Measurements from ENCODE around the gene L2HGDH. TPM values are rescaled to one million over a fixed set of nuclear protein-coding genes. Genes with fewer than 3 reads are reported as not detected.

Gene L2HGDH
- total RNA-seq, 3 donors from 2014 or later, result 3.8 to 6.9 (median 6.3) TPM

DNA sequence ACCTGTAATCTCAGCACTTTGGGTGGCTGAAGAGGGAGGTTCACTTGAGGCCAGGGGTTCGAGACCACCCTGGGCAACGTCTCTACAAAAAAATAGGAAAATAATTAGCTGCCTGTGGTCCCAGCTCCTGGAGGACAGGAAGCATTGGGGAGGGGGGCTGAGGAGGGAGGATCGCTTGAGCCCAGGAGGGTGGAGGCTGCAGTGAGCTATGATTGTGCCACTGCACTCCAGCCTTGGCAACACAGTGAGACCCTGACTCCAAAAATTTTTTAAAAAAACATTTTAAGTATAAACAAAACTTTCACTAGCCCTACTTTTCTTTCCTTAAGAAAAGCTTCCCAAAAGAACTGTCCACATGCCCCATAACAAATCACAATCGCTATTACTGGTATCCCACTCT is 1.6 kb downstream of the L2HGDH start:
- intact Hi-C loops (cut with DNase I; ENCODE audit: low total_unique reads), result no loop called here
- Histone ChIP-seq H3K4me1 (peaks cover 4 to 5% of the 10 kb centered on the region in 2 donors), H3K9me3 (no peaks in the 10 kb centered on the region), H3K4me3 (no peak overlapping the region), H3K36me3 (no peaks in the 10 kb centered on the region), H3K27ac (no peak overlapping the region), H3K27me3 (no peaks in the 10 kb centered on the region)
- no peak for DNase-seq (ENCODE audit: low spot score in 2 of 2)
- no peak for TF ChIP-seq POLR2AphosphoS5 (IDR thresholded peaks at IDR 0.05)
- TF ChIP-seq POLR2A (IDR thresholded peaks at IDR 0.05), result no peak
- TF ChIP-seq, protein P1, sequence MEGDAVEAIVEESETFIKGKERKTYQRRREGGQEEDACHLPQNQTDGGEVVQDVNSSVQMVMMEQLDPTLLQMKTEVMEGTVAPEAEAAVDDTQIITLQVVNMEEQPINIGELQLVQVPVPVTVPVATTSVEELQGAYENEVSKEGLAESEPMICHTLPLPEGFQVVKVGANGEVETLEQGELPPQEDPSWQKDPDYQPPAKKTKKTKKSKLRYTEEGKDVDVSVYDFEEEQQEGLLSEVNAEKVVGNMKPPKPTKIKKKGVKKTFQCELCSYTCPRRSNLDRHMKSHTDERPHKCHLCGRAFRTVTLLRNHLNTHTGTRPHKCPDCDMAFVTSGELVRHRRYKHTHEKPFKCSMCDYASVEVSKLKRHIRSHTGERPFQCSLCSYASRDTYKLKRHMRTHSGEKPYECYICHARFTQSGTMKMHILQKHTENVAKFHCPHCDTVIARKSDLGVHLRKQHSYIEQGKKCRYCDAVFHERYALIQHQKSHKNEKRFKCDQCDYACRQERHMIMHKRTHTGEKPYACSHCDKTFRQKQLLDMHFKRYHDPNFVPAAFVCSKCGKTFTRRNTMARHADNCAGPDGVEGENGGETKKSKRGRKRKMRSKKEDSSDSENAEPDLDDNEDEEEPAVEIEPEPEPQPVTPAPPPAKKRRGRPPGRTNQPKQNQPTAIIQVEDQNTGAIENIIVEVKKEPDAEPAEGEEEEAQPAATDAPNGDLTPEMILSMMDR (IDR thresholded peaks at IDR 0.05), result no peak

DNA sequence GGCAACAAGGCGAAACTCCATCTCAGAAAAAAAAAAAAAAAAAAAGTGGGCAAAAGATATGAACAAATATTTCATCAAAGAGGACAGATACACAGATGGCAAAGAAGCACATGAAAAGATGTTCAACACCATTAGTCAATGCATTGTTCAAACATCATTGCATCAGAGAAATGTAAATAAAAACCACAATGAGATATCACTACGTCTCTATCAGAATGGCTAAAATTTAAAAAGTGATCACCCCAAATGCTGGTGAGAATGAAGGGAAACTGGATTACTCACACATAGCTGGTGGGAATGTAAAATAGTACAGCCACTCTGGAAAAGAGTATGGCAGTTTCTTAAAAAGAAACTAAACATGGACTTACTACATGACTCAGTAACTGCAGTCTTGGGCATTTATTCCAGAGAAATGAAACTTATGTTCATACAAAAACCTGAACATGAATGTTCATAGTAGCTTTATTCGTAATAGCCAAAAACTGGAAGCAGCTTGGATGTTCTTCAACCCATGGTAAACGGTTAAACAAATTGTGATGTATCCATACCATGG is 3.6 kb downstream of the L2HGDH start:
- TF ChIP-seq, protein P1 (IDR thresholded peaks at IDR 0.05), result no peak
- no peak for TF ChIP-seq POLR2AphosphoS5 (IDR thresholded peaks at IDR 0.05)
- TF ChIP-seq POLR2A (IDR thresholded peaks at IDR 0.05), result no peak
- H3K36me3 ChIP-seq, result no peaks in the 10 kb centered on the region
- H3K9me3 ChIP-seq, result no peaks in the 10 kb centered on the region
- intact Hi-C loops (cut with DNase I; ENCODE audit: low total_unique reads), result no loop called here
- no peaks in the 10 kb centered on the region for H3K27me3 ChIP-seq
- no peak for DNase-seq (ENCODE audit: low spot score in 2 of 2)
- no peak overlapping the region for H3K27ac ChIP-seq
- H3K4me3 ChIP-seq, result no peak overlapping the region
- peaks cover 4 to 5% of the 10 kb centered on the region in 2 donors for H3K4me1 ChIP-seq

DNA sequence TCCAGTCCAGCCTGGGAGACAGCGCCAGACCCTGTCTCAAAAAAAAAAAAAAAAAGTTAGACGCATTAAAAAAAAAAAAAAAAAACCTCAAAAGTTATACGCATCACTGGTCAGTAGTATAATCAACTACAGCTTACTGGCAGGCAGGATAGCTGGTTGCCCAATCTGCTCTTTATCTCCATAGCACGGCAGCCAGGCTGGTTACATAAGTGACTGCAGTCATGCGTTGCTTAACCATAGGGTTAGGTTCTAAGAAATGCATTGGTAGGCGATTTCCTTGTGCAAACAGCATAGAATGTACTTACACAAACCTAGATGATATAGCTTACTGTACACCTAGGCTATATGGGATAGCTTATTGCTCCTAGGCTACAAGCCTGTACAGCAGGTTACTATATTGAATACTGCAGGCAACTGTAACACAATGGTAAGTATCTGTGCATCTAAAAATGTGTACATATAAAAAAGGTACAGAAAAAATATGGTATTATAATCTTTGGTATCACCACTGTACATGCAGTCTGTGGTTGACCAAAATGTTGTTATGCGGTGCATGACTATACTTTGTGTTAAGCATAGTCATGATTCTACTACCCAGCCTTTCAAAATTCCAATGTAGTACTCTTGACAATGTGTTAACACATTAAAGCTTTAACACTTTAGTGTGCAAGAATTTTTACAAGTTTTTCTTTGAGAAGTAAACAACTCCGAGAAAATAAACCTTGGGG is 8.1 kb downstream of the L2HGDH start:
- no peaks in the 10 kb centered on the region for H3K36me3 ChIP-seq
- H3K4me1 ChIP-seq, result no peaks in the 10 kb centered on the region
- intact Hi-C loops (cut with DNase I; ENCODE audit: low total_unique reads), result no loop called here
- H3K4me3 ChIP-seq, result no peak overlapping the region
- DNase-seq (ENCODE audit: low spot score in 2 of 2), result no peak
- no peaks in the 10 kb centered on the region for H3K9me3 ChIP-seq
- H3K27ac ChIP-seq, result no peak overlapping the region
- no peaks in the 10 kb centered on the region for H3K27me3 ChIP-seq
- TF ChIP-seq POLR2A (IDR thresholded peaks at IDR 0.05), result no peak
- TF ChIP-seq POLR2AphosphoS5 (IDR thresholded peaks at IDR 0.05), result no peak
- TF ChIP-seq, protein P1 (IDR thresholded peaks at IDR 0.05), result no peak

DNA sequence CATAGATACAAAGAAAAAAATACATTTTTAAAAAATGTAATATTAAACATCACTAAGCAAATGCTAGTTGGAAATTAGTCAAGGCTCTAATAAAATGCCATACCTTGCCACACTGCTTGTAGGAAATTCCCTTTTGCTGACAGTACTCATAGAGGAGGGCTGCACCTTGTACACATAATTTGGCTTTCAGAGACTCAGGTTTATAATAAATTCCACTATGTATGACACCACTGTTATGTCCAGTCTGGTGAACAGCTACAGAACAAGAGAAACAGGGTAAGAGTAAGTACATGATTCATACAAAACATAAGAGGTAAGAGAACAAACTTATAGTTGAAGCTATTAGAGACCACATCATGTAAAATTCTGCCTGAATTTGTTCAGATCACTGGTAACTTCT is 10.1 kb downstream of the L2HGDH start:
- Histone ChIP-seq H3K27me3 (no peaks in the 10 kb centered on the region), H3K4me1 (no peaks in the 10 kb centered on the region), H3K4me3 (no peak overlapping the region), H3K9me3 (no peaks in the 10 kb centered on the region), H3K27ac (no peak overlapping the region), H3K36me3 (no peaks in the 10 kb centered on the region)
- no peak for DNase-seq (ENCODE audit: low spot score in 2 of 2)
- TF ChIP-seq POLR2A (IDR thresholded peaks at IDR 0.05) (no peak), POLR2AphosphoS5 (IDR thresholded peaks at IDR 0.05) (no peak)
- TF ChIP-seq, protein P1 (IDR thresholded peaks at IDR 0.05), result no peak
- intact Hi-C loops (cut with DNase I; ENCODE audit: low total_unique reads), result no loop called here

DNA sequence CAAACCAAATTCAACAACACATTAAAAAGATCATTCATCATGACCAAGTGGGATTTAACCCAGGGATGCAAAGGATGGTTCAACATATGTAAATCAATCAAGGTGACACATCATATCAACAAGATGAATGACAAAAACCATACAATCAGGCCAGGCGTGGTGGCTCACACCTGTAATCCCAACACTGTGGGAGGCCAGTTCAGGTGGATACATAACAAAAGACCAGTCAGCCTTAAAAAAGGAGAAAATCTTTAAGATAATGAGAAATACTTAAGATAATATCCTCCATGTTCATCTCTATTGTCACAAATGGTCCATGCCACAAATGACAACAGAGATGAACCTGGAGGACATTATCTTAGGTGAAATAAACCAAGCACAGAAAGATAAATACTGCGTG is 12.4 kb downstream of the L2HGDH start:
- Histone ChIP-seq H3K4me1 (no peaks in the 10 kb centered on the region), H3K4me3 (no peak overlapping the region), H3K27ac (no peak overlapping the region), H3K27me3 (no peaks in the 10 kb centered on the region), H3K9me3 (no peaks in the 10 kb centered on the region), H3K36me3 (no peaks in the 10 kb centered on the region)
- TF ChIP-seq POLR2AphosphoS5 (IDR thresholded peaks at IDR 0.05), result no peak
- TF ChIP-seq, protein P1 (IDR thresholded peaks at IDR 0.05), result no peak
- no peak for TF ChIP-seq POLR2A (IDR thresholded peaks at IDR 0.05)
- no peak for DNase-seq (ENCODE audit: low spot score in 2 of 2)
- intact Hi-C loops (cut with DNase I; ENCODE audit: low total_unique reads), result no loop called here

All from breast epithelium (tissue), 4 donors.